B cell (primary cell): ENCODE results near the gene TRRAP.

ENCODE experiments used
- EZH2 ChIP-seq: IDR thresholded peaks from 2 replicates; pipeline ENCODE4 v1.6.1; 2012; ENCODE audit warnings: borderline replicate concordance, low read depth, mild to moderate bottlenecking, moderate library complexity, low read length; ENCODE audit not compliant: insufficient read depth, poor library complexity, severe bottlenecking
- TF ChIP-seq, protein P1 (sequence below): fragments of 200-600 bp; IDR thresholded peaks from one replicate; pipeline ENCODE4 v1.8.0; 2022; ENCODE audit warnings: antibody characterized with exemption, mild to moderate bottlenecking

DNA sequence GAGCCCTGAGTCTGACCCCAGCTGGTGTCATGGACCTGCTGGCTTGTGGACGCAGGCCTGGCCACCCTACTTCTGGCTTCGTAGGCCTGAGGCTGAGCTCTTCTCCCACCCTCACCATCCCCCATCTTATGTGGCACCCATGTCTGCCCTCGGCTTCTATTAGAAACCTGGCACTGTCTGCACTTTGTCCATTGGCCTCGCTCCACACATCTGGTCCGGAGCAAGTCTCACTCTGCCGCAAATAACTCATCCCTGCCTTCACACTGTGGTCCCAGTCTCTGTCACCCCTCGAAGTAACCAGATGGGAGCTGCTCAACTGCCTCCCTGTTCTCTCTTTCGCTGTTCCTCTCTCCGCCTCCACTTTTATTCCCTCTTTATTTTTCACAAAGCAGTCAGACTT, 78.6 kb downstream of the TRRAP start:
- TF ChIP-seq, protein P1, sequence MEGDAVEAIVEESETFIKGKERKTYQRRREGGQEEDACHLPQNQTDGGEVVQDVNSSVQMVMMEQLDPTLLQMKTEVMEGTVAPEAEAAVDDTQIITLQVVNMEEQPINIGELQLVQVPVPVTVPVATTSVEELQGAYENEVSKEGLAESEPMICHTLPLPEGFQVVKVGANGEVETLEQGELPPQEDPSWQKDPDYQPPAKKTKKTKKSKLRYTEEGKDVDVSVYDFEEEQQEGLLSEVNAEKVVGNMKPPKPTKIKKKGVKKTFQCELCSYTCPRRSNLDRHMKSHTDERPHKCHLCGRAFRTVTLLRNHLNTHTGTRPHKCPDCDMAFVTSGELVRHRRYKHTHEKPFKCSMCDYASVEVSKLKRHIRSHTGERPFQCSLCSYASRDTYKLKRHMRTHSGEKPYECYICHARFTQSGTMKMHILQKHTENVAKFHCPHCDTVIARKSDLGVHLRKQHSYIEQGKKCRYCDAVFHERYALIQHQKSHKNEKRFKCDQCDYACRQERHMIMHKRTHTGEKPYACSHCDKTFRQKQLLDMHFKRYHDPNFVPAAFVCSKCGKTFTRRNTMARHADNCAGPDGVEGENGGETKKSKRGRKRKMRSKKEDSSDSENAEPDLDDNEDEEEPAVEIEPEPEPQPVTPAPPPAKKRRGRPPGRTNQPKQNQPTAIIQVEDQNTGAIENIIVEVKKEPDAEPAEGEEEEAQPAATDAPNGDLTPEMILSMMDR, result no peak
- TF ChIP-seq EZH2, result no peak
